RWPE1 (cell line): Measurements from ENCODE around the gene PDPN.

Source experiments
- CTCF ChIA-PET: fragments of 350-600 bp; sonication (Branson Sonifier 250); formaldehyde crosslinking; extraction: SDS; loops from one replicate; lab custom pipeline; 2021; lab: Yijun Ruan, JAX
- POLR2A ChIA-PET: fragments of 400-600 bp; formaldehyde crosslinking; extraction: SDS; loops from one replicate; lab custom pipeline; 2020; ENCODE audit warnings: antibody characterized with exemption; ENCODE audit not compliant: low non-redundant PET; lab: Yijun Ruan, JAX
- DNase-seq: peaks from one replicate; pipeline ENCODE4 v3.0.0; 2012; ENCODE audit warnings: low spot score
- H3K27ac ChIP-seq: fragments of 450-650 bp; 2 replicates; pipeline ENCODE4 v1.5.1; 2017
- TF ChIP-seq, protein P1 (sequence below): fragments of 450-650 bp; conservative IDR thresholded peaks from 2 replicates; pipeline ENCODE4 v1.5.1; 2017; ENCODE audit warnings: low read depth, mild to moderate bottlenecking

PDPN gene

DNA sequence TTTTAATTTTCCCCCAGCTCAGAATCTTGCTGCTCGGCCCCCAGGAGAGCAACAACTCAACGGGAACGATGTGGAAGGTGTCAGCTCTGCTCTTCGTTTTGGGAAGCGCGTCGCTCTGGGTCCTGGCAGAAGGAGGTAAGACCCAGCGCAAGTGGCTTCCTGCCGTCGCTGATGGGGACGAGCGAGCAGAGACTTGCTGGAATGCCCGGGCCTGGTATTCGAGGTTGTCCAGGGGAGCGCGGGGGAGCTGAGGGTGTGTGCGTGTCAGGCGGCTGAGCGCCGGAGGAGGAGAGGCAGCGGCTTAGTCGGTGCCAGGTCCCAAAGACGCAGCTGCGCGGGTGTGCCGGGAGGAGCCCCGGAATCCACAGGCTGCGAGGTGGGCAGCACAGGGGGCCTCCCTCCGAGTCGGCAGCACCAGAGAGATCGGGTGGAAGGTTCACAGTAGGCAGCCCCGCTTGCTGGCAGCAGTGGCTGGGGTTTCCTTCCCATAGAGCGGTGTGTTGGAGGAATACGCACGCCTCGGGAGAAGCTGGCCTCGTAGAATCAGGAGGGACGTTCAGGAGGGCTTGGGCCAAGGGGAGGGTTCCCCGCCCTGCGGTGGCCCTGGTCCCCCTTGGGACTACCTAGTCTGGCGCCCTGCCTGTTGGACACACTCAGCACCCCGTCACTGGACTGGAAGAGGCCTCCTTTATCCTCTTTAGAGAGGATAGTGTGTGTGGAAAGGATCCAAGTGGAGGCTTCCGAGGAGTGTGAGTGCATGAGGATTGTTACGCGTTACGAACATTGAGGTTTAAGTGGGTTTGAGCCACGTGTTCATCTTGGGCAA lies 547 bp downstream of the PDPN start:
- POLR2A ChIA-PET, result no interaction called here
- CTCF ChIA-PET, result interaction anchor here (1.2 kb wide), 1 partner anchor 141 kb away, joined by 3 read pairs; no protein-coding TSS in a partner anchor
- DNase-seq, result peak; percentile 76

DNA sequence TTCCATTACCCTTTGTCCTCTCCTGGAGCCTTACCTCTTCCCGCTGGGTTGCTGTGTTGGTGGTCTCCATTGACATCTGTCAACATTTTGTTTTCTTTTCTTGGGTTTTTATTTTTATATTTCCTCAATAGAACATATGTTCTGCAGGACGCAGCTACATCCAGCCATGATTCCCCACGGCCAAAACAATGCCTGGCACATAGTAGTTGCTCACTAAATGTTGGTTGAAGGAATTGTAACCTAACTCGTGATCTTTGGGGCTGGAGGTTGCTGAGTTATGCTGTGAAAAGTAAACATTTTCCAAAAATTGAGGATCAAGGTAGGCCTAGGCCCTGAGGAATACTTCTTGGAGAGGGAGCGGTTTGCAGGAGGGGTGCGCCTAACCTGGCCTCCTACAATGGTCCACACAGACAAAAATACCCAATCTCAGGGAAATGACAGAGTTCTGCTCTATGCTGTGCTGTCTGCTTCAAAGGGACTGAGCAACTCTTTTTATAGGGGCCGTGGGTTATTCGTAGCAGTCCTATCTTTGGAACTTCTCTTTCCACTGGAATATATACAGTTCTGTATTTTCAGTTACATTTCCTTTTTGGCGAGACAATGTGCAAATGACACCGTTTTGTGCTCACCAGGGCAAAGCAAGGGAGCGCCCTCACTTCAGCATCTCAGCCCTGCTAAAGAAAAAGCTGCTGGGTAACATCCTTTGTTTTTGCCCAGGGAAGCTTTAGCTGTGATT lies 1.4 kb downstream of the PDPN start:
- DNase-seq, result no peak
- ChIA-PET POLR2A (no interaction called here), CTCF (no interaction called here)
- H3K27ac ChIP-seq, result peak overlapping the region; percentile 99
- TF ChIP-seq, protein P1, sequence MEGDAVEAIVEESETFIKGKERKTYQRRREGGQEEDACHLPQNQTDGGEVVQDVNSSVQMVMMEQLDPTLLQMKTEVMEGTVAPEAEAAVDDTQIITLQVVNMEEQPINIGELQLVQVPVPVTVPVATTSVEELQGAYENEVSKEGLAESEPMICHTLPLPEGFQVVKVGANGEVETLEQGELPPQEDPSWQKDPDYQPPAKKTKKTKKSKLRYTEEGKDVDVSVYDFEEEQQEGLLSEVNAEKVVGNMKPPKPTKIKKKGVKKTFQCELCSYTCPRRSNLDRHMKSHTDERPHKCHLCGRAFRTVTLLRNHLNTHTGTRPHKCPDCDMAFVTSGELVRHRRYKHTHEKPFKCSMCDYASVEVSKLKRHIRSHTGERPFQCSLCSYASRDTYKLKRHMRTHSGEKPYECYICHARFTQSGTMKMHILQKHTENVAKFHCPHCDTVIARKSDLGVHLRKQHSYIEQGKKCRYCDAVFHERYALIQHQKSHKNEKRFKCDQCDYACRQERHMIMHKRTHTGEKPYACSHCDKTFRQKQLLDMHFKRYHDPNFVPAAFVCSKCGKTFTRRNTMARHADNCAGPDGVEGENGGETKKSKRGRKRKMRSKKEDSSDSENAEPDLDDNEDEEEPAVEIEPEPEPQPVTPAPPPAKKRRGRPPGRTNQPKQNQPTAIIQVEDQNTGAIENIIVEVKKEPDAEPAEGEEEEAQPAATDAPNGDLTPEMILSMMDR, result no peak

More for the DNA sequence above, 547 bp downstream of the PDPN start:
- TF ChIP-seq, protein P1, result no peak
- H3K27ac ChIP-seq, result peak overlapping the region; percentile 99

DNA sequence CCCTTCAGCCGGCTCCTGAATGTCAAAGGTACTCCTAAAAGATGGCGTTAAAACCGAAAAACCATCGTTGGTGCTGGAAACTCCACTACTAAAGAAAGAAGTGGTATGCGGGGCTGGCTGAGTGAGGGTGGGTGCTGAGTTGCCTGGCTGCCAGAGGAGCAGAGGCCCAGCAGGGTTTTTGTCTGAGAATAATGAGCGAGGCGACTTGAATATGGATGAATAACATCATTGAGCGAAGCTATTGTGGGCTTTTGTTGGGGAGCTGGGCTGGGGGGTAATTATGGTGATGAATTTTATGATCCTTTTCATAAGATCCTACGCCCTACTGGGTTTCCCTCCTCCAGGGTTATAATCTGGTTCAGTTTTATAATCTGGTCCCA lies 2.0 kb downstream of the PDPN start:
- CTCF ChIA-PET, result no interaction called here
- TF ChIP-seq, protein P1, result no peak

DNA sequence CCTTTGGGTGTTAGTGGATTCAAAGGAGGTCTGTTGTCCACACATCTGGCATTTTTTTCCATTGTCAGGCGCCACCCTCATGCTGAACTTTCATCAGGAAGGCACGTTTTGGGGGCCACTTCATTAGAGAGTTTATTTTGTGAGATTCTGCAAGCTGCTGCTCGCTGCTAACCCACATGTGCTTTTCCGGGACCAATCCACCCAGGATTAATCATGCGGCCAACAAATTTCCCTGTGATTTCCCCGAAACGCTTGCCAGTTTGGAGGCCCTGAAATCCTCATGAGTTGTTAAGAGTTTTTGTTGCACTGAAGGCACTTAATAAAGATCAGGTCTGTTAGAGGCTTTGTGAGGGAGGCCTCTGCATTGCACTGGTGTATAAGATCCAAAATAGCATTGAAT lies 2.4 kb downstream of the PDPN start:
- peak overlapping the region; percentile 99 for H3K27ac ChIP-seq
- CTCF ChIA-PET, result no interaction called here
- DNase-seq, result no peak
- POLR2A ChIA-PET, result no interaction called here
- TF ChIP-seq, protein P1, result no peak

More for the DNA sequence above, 2.0 kb downstream of the PDPN start:
- POLR2A ChIA-PET, result no interaction called here
- peak overlapping the region; percentile 99 for H3K27ac ChIP-seq
- no peak for DNase-seq

DNA sequence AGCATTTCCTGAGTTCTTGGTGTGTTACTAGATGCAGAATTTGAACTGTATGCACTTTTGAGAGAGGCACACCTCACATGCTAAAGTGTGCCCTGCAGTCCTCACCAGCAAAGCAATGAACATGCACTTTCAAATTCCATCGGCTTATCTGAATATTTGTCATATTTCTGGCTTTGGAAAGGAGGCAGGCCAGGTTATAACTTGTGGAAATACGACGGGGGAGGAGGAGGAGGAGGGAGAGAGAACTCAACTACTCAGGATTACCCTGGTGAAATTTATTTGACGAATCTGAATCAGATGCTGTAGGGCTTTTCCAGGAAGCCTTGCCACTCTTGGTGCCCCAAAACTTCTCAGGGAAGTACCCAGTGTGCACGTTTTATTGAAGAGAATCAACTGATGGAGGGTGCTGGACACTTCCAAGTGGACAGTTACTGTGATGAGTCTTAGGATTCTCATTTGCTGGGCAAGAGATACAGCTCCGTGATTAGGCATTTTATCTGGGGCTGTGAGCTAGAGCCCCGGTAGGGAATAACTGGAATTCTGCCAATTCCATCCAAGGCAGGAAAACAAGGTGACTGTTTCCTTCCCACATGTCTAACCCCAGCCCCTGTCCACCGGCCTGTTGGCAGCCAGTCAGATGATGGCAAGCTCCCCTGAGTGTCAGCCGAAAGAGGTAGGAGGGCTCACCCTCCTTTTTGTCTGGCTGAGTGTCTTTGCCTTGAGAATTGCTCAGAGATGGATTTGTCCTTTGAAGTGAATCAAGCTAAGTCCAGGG lies 3.8 kb downstream of the PDPN start:
- ChIA-PET CTCF (interaction anchor here (0.6 kb wide), 1 partner anchor 1312 kb away, joined by 3 read pairs; no protein-coding TSS in a partner anchor), POLR2A (interaction anchor here (0.6 kb wide), 1 partner anchor 68 kb away, joined by 5 read pairs; no protein-coding TSS in a partner anchor)
- DNase-seq, result peak; percentile 85
- peak overlapping the region; percentile 99 for H3K27ac ChIP-seq
- TF ChIP-seq, protein P1, result no peak
